ENCODE data around the gene TPST1. TPM values are rescaled to one million over a fixed set of nuclear protein-coding genes. Genes with fewer than 3 reads are reported as not detected.

The TPST1 gene
- total RNA-seq, 1 experiment from 2014 or later: 14.9 TPM

DNA sequence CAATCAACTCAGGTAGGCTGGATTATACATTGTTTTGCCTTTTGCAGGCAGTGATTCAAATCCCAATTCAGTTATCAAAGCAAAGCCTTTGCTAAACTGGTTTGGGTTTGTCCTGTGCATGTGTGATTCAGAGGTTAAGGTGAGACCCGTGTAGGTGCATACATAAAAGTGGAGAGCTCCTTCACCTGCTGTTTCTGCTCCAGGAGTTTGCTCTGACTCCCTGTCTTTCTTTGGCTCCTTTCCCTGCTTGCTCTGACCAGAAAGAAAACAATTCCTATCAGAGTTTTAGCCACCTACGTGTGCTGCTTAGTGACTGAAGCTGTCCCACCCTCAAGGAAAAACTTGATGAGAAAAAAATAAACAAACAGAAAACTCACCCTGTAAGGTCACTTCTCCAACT, 101.1 kb downstream of the TPST1 start:
- Histone ChIP-seq H2AFZ (no peak overlapping the region; the same call in 1 of the 2 replicates), H3K9me3 (ENCODE audit: insufficient read depth, low read depth) (no peaks in the 10 kb centered on the region), H3K27me3 (ENCODE audit: insufficient read depth, low read depth) (no peaks in the 10 kb centered on the region), H3K4me1 (replicated peaks; ENCODE audit: insufficient read depth) (peaks cover 24% of the 10 kb centered on the region), H4K20me1 (ENCODE audit: insufficient read depth) (no peaks in the 10 kb centered on the region), H3K9me2 (ENCODE audit: insufficient read depth) (no peaks in the 10 kb centered on the region), H3K27ac (peak overlapping the region; percentile 47), H3K79me2 (ENCODE audit: low read depth) (no peaks in the 10 kb centered on the region), H3K4me2 (peak overlapping the region; percentile 61), H3K4me3 (peak overlapping the region; percentile 7; the same call in 1 of the 2 replicates), H3K36me3 (ENCODE audit: low read depth) (no peaks in the 10 kb centered on the region), H3F3A (ENCODE audit: insufficient read depth, low read depth) (peaks cover 13% of the 10 kb centered on the region; the same call in 1 of the 2 replicates)
- peak; percentile 46 to 82 for DNase-seq
- no peak for TF ChIP-seq EZH2 (IDR thresholded peaks at IDR 0.05; ENCODE audit: low read depth)
- TF ChIP-seq, protein P1, sequence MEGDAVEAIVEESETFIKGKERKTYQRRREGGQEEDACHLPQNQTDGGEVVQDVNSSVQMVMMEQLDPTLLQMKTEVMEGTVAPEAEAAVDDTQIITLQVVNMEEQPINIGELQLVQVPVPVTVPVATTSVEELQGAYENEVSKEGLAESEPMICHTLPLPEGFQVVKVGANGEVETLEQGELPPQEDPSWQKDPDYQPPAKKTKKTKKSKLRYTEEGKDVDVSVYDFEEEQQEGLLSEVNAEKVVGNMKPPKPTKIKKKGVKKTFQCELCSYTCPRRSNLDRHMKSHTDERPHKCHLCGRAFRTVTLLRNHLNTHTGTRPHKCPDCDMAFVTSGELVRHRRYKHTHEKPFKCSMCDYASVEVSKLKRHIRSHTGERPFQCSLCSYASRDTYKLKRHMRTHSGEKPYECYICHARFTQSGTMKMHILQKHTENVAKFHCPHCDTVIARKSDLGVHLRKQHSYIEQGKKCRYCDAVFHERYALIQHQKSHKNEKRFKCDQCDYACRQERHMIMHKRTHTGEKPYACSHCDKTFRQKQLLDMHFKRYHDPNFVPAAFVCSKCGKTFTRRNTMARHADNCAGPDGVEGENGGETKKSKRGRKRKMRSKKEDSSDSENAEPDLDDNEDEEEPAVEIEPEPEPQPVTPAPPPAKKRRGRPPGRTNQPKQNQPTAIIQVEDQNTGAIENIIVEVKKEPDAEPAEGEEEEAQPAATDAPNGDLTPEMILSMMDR (conservative IDR thresholded peaks at IDR 0.05): no peak
- no TSS peak for BruUV-seq (replicated peaks)
- intact Hi-C loops (cut with micrococcal nuclease; ENCODE audit: unreplicated experiment): no loop called here
- ChIA-PET CTCF (no interaction called here), POLR2A (ENCODE audit: unreplicated experiment) (interaction anchor here (0.7 kb wide), 1 partner anchor 70 kb away, joined by 3 read pairs; no protein-coding TSS in a partner anchor)

DNA sequence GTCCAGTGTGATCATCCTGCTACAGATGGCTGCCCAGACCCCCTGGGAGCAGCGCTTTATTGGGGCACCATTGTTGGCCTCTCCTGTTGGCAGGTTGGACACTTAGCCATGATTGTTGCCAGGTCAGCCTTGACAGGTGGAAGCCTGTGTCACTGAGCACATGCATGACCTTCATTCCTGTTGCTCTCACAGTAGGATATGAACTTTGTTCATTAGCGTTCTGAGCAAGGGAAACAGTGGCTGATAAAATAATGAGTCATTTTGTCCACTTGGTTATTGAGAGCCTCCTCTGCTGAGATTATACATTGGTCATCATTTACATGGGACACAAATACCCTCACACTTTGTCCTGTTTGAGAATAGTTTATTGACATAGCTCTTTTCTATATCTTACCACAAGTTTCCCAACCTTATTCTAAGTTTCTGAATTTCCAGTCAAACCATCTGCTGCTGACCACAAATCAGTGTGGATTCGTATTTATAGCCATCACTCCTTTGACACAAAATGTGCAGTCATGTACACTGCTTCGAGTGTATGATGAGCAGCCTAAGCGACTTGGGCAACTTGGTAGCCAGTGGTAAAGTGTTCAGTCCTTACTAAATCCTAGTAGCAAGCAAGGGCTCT, 102.6 kb downstream of the TPST1 start:
- no peak overlapping the region for H3K27ac ChIP-seq
- CTCF ChIA-PET: no interaction called here

DNA sequence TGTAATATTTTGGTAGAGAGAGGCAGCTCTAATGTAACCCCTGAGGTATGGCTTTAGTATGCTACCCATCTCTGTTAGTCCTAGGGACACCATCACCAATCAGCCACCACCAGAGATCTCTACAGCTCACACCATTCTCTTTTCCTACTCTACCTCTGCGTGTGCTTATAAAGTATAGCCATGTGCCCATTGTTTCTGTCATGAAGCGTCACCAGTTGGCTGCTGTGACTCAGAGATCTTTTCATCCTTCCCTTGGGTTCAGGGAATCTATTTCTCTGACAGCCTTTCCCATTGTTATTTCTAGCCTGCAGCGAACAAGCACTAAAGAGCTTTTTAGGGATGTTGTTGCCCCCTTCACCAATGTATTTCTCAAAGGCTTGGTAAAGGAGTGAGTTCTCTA, 103.3 kb downstream of the TPST1 start:
- TF ChIP-seq EZH2 (IDR thresholded peaks at IDR 0.05; ENCODE audit: low read depth): no peak
- TF ChIP-seq, protein P1 (conservative IDR thresholded peaks at IDR 0.05): no peak
- CTCF ChIA-PET: no interaction called here
- Histone ChIP-seq H3K9me3 (ENCODE audit: insufficient read depth, low read depth) (no peaks in the 10 kb centered on the region), H3K9me2 (ENCODE audit: insufficient read depth) (no peaks in the 10 kb centered on the region), H3K4me2 (no peak overlapping the region), H3K4me3 (no peak overlapping the region), H3K27me3 (ENCODE audit: insufficient read depth, low read depth) (no peaks in the 10 kb centered on the region), H3K36me3 (ENCODE audit: low read depth) (no peaks in the 10 kb centered on the region), H3K4me1 (replicated peaks; ENCODE audit: insufficient read depth) (peaks cover 24% of the 10 kb centered on the region), H3K79me2 (ENCODE audit: low read depth) (no peaks in the 10 kb centered on the region), H3K27ac (no peak overlapping the region), H3F3A (ENCODE audit: insufficient read depth, low read depth) (peaks cover 13% of the 10 kb centered on the region; the same call in 1 of the 2 replicates), H4K20me1 (ENCODE audit: insufficient read depth) (no peaks in the 10 kb centered on the region), H2AFZ (no peak overlapping the region)
- BruUV-seq (replicated peaks): no TSS peak
- POLR2A ChIA-PET (ENCODE audit: unreplicated experiment): no interaction called here
- intact Hi-C loops (cut with micrococcal nuclease; ENCODE audit: unreplicated experiment): no loop called here
- DNase-seq: no peak

More for the DNA sequence above, 102.6 kb downstream of the TPST1 start:
- Histone ChIP-seq H3K4me2 (no peak overlapping the region), H3K27me3 (ENCODE audit: insufficient read depth, low read depth) (no peaks in the 10 kb centered on the region), H3K4me3 (no peak overlapping the region), H3K4me1 (replicated peaks; ENCODE audit: insufficient read depth) (peaks cover 24% of the 10 kb centered on the region), H3K9me3 (ENCODE audit: insufficient read depth, low read depth) (no peaks in the 10 kb centered on the region), H3K79me2 (ENCODE audit: low read depth) (no peaks in the 10 kb centered on the region), H2AFZ (no peak overlapping the region), H3K9me2 (ENCODE audit: insufficient read depth) (no peaks in the 10 kb centered on the region), H3K36me3 (ENCODE audit: low read depth) (no peaks in the 10 kb centered on the region), H3F3A (ENCODE audit: insufficient read depth, low read depth) (peaks cover 13% of the 10 kb centered on the region; the same call in 1 of the 2 replicates), H4K20me1 (ENCODE audit: insufficient read depth) (no peaks in the 10 kb centered on the region)
- TF ChIP-seq, protein P1 (conservative IDR thresholded peaks at IDR 0.05): no peak
- TF ChIP-seq EZH2 (IDR thresholded peaks at IDR 0.05; ENCODE audit: low read depth): no peak
- intact Hi-C loops (cut with micrococcal nuclease; ENCODE audit: unreplicated experiment): no loop called here
- no TSS peak for BruUV-seq (replicated peaks)
- peak in 1 of 2 experiments; percentile 36 for DNase-seq
- POLR2A ChIA-PET (ENCODE audit: unreplicated experiment): no interaction called here

Data from PC-9 (cell line).